ENCODE data around the gene AMBP.

Gene AMBP

DNA sequence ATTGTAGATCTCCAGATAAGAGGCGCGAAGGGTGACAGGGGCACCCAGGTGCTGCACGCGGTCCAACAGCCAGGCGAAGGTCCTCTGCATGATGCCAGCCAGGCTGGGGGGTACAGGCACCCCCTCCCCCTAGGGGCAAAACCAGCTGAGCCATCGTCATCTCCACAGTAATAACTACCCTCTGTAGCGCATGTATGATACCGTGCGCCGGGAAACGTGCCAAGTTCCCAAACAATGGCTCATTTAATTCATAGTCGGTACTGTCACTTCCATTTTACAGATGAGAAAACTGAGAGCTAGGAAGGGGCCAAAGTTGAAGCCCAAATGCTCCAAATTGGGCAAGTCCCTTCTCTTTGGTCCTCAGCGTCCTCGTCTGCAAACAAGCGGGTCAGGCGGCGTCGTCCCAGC, 19.5 kb upstream of the AMBP start:
- Histone ChIP-seq H3K27ac (ENCODE audit: low read depth, low read length, poor library complexity, severe bottlenecking) (no peak overlapping the region), H3K4me3 (ENCODE audit: low read depth, low read length, poor library complexity, severe bottlenecking) (no peak overlapping the region)

DNA sequence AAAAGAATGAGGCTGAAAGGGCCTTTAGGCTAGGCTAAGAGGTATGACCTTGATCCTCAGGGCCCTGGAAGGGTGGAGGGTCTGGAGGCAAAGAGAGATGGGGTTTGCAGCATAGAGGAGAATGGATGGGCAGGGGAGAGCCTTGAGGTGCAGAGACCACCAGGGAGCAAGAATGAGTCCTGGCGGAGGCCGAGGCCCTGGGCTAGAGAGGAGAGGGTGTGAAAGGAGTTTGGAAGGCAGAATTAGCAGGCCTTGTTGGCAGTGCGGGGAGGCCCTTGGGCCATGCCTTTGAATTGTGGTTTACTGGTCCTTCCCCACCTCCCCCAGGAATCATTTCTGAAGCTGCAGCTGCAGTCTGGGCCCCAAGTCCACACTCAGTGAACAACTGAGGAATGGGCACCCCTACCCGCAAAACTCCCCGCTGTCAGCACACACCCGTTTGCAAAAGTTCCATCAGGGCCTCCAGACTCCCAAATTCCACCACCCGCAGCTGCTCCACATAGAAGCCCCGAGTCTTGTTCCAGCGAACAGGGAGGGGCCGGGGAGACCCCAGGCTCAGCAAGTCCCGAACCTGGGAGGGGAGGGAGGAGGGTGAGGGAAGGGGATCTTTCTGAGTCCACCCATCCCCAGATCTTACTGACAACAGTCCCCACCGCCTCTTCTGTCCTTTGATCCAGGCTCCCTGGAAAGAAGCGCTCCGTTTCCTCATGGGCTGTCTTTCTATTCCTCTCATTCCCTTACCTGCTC, 18.9 kb upstream of the AMBP start:
- H3K79me2 ChIP-seq (ENCODE audit: insufficient read depth, low read length): no peaks in the 10 kb centered on the region
- no peaks in the 10 kb centered on the region for H4K20me1 ChIP-seq (ENCODE audit: insufficient read depth, low read length)
- no peaks in the 10 kb centered on the region for H3K9me3 ChIP-seq (ENCODE audit: low read length)
- no peaks in the 10 kb centered on the region for H3K4me1 ChIP-seq (ENCODE audit: insufficient read depth, low read length, severe bottlenecking)
- no peak for TF ChIP-seq EZH2 (IDR thresholded peaks at IDR 0.05; ENCODE audit: borderline replicate concordance, low read length)
- TF ChIP-seq, protein P1, sequence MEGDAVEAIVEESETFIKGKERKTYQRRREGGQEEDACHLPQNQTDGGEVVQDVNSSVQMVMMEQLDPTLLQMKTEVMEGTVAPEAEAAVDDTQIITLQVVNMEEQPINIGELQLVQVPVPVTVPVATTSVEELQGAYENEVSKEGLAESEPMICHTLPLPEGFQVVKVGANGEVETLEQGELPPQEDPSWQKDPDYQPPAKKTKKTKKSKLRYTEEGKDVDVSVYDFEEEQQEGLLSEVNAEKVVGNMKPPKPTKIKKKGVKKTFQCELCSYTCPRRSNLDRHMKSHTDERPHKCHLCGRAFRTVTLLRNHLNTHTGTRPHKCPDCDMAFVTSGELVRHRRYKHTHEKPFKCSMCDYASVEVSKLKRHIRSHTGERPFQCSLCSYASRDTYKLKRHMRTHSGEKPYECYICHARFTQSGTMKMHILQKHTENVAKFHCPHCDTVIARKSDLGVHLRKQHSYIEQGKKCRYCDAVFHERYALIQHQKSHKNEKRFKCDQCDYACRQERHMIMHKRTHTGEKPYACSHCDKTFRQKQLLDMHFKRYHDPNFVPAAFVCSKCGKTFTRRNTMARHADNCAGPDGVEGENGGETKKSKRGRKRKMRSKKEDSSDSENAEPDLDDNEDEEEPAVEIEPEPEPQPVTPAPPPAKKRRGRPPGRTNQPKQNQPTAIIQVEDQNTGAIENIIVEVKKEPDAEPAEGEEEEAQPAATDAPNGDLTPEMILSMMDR (IDR thresholded peaks at IDR 0.05; ENCODE audit: low read length): no peak
- H3K9ac ChIP-seq (ENCODE audit: low read length): no peak overlapping the region
- no peak overlapping the region for H3K4me2 ChIP-seq (ENCODE audit: low read length)
- H3F3A ChIP-seq (ENCODE audit: insufficient read depth, low read length): no peaks in the 10 kb centered on the region
- H3K27me3 ChIP-seq (ENCODE audit: insufficient read depth, low read length): no peaks in the 10 kb centered on the region
- H3K4me3 ChIP-seq (ENCODE audit: low read depth, low read length, poor library complexity, severe bottlenecking): no peak overlapping the region
- no peak overlapping the region for H3K27ac ChIP-seq (ENCODE audit: low read depth, low read length, poor library complexity, severe bottlenecking)
- H3K36me3 ChIP-seq (ENCODE audit: insufficient read depth, low read length): no peaks in the 10 kb centered on the region
- no peak overlapping the region for H2AFZ ChIP-seq (ENCODE audit: low read length)
- H3K9me2 ChIP-seq (ENCODE audit: low read depth, low read length): no peaks in the 10 kb centered on the region

More for the DNA sequence above, 19.5 kb upstream of the AMBP start:
- Histone ChIP-seq H3K9me3 (ENCODE audit: low read length) (no peaks in the 10 kb centered on the region; the same call in 1 of the 2 replicates), H2AFZ (ENCODE audit: low read length) (no peak overlapping the region), H3K9me2 (ENCODE audit: low read depth, low read length) (no peaks in the 10 kb centered on the region), H3K4me2 (ENCODE audit: low read length) (no peak overlapping the region), H3F3A (ENCODE audit: insufficient read depth, low read length) (no peaks in the 10 kb centered on the region), H3K36me3 (ENCODE audit: insufficient read depth, low read length) (no peaks in the 10 kb centered on the region), H4K20me1 (ENCODE audit: insufficient read depth, low read length) (no peaks in the 10 kb centered on the region), H3K4me1 (ENCODE audit: insufficient read depth, low read length, severe bottlenecking) (no peaks in the 10 kb centered on the region), H3K27me3 (ENCODE audit: insufficient read depth, low read length) (no peaks in the 10 kb centered on the region), H3K9ac (ENCODE audit: low read length) (no peak overlapping the region), H3K79me2 (ENCODE audit: insufficient read depth, low read length) (no peaks in the 10 kb centered on the region)
- no peak for TF ChIP-seq EZH2 (IDR thresholded peaks at IDR 0.05; ENCODE audit: borderline replicate concordance, low read length)

DNA sequence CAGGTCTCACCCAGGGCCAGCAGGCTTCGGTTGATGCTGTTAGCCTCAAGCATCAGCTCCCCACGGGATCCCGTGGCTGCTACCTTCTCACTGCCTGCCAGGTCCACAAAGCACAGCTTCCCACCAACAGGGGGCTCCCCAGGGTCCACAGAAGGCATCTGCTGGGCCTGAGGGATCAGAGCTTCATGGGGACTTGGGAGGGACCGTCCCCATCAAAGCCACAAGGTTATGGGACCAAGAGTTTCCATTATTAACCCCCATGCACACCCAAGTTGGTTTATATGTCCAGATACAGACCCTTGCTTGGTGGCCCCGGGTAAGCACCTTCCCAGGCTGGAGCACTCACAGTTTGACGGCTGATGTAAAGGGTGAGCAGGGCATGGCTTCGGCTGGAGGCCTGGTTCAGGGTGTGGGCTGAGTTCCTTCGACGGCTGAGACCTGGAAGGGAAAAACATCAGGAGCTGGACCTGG, 18.0 kb upstream of the AMBP start:
- no peak overlapping the region for H3K4me2 ChIP-seq (ENCODE audit: low read length)
- no peaks in the 10 kb centered on the region for H3K79me2 ChIP-seq (ENCODE audit: insufficient read depth, low read length)
- H3F3A ChIP-seq (ENCODE audit: insufficient read depth, low read length): no peaks in the 10 kb centered on the region
- H3K27ac ChIP-seq (ENCODE audit: low read depth, low read length, poor library complexity, severe bottlenecking): no peak overlapping the region
- no peak overlapping the region for H3K9ac ChIP-seq (ENCODE audit: low read length)
- H3K27me3 ChIP-seq (ENCODE audit: insufficient read depth, low read length): no peaks in the 10 kb centered on the region
- no peaks in the 10 kb centered on the region for H3K9me3 ChIP-seq (ENCODE audit: low read length)
- no peaks in the 10 kb centered on the region for H3K36me3 ChIP-seq (ENCODE audit: insufficient read depth, low read length)
- no peak overlapping the region for H3K4me3 ChIP-seq (ENCODE audit: low read depth, low read length, poor library complexity, severe bottlenecking)
- TF ChIP-seq, protein P1 (IDR thresholded peaks at IDR 0.05; ENCODE audit: low read length): no peak
- TF ChIP-seq EZH2 (IDR thresholded peaks at IDR 0.05; ENCODE audit: borderline replicate concordance, low read length): no peak
- no peak overlapping the region for H2AFZ ChIP-seq (ENCODE audit: low read length)
- no peaks in the 10 kb centered on the region for H4K20me1 ChIP-seq (ENCODE audit: insufficient read depth, low read length)
- H3K9me2 ChIP-seq (ENCODE audit: low read depth, low read length): no peaks in the 10 kb centered on the region
- H3K4me1 ChIP-seq (ENCODE audit: insufficient read depth, low read length, severe bottlenecking): no peaks in the 10 kb centered on the region

DNA sequence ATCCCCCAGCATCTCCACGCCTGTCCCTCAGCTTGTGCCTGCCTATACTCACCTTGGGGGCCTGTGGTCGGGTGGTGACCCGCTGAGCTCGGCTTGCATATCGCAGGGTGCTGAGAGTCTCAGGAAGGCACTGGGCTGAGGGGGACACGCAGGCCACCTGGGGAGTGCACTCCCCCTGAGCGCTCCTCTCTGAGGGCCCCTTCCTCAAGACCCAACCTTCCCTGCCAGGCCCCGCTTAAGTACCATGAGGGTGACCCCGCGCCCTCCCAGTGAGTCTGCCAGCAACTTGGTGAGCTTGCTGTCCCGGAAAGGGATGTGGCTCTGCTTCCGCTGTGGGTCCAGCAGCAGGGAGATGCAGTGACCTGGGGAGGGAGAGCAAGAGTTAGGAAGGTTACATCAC, 16.9 kb upstream of the AMBP start:
- no peaks in the 10 kb centered on the region for H3K9me2 ChIP-seq (ENCODE audit: low read depth, low read length)
- no peaks in the 10 kb centered on the region for H3K4me1 ChIP-seq (ENCODE audit: insufficient read depth, low read length, severe bottlenecking)
- no peaks in the 10 kb centered on the region for H3K9me3 ChIP-seq (ENCODE audit: low read length)
- no peak overlapping the region for H3K27ac ChIP-seq (ENCODE audit: low read depth, low read length, poor library complexity, severe bottlenecking)
- H3K27me3 ChIP-seq (ENCODE audit: insufficient read depth, low read length): no peaks in the 10 kb centered on the region
- H3K4me2 ChIP-seq (ENCODE audit: low read length): no peak overlapping the region
- no peaks in the 10 kb centered on the region for H3K79me2 ChIP-seq (ENCODE audit: insufficient read depth, low read length)
- H3F3A ChIP-seq (ENCODE audit: insufficient read depth, low read length): no peaks in the 10 kb centered on the region
- no peak overlapping the region for H3K4me3 ChIP-seq (ENCODE audit: low read depth, low read length, poor library complexity, severe bottlenecking)
- H3K36me3 ChIP-seq (ENCODE audit: insufficient read depth, low read length): no peaks in the 10 kb centered on the region
- no peaks in the 10 kb centered on the region for H4K20me1 ChIP-seq (ENCODE audit: insufficient read depth, low read length)
- no peak overlapping the region for H2AFZ ChIP-seq (ENCODE audit: low read length)
- TF ChIP-seq EZH2 (IDR thresholded peaks at IDR 0.05; ENCODE audit: borderline replicate concordance, low read length): no peak
- TF ChIP-seq, protein P1 (IDR thresholded peaks at IDR 0.05; ENCODE audit: low read length): no peak
- no peak overlapping the region for H3K9ac ChIP-seq (ENCODE audit: low read length)
